DMS53 (cell line): ENCODE results near the gene CRIP3.
"Not testable (repeated sequence)": the region's sequence is repeated elsewhere in the genome, so short reads cannot be mapped to it uniquely, and the experiment has no call there.

Source experiments
- DNase-seq: peaks from one replicate; lab custom pipeline; 2025; lab: John Stamatoyannopoulos, UW

CRIP3 gene

GRCh38 chr6:43306086-43306485, 2.5 kb downstream of the CRIP3 start:
- DNase-seq = no peak

- DNase-seq = no peak
Measured at GRCh38 chr6:43304882-43305281, 3.7 kb downstream of the CRIP3 start.

DNA sequence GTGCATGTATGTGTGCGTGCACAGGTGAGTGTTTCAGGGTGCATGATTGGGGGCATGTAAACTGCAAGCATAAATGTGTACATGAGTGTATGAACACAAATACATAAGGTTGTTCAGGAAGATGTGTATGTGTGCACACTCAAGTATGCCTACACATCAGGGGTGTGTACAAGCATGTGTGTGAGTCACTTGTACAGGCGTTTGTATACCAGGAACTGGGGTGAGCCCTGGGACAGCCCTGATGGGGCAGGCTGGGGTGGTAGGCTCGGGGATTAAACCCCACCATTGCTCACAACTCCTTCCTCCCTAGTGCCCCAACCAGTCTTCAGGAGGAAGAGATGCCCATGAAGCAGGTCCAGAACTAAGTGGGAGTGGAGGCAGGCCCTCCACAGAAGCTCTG, 4.3 kb downstream of the CRIP3 start:
- no peak for DNase-seq

GRCh38 chr6:43303751-43304331, 4.8 kb downstream of the CRIP3 start:
- DNase-seq = no peak

- DNase-seq = not testable (repeated sequence)
Measured at GRCh38 chr6:43303006-43303405, 5.6 kb downstream of the CRIP3 start.

DNA sequence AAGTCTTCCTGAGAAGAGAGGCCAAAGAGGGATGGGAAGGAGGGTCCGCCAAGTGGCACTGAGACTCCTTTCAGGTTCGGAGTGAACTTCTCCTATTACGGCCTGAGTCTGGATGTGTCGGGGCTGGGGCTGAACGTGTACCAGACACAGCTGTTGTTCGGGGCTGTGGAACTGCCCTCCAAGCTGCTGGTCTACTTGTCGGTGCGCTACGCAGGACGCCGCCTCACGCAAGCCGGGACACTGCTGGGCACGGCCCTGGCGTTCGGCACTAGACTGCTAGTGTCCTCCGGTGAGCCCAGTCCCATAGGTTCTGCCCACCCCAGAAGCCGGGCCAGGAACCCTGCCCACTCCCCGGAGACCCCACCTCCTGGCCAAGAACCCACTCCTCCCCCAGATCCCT, 6.5 kb downstream of the CRIP3 start:
- no peak for DNase-seq

DNA sequence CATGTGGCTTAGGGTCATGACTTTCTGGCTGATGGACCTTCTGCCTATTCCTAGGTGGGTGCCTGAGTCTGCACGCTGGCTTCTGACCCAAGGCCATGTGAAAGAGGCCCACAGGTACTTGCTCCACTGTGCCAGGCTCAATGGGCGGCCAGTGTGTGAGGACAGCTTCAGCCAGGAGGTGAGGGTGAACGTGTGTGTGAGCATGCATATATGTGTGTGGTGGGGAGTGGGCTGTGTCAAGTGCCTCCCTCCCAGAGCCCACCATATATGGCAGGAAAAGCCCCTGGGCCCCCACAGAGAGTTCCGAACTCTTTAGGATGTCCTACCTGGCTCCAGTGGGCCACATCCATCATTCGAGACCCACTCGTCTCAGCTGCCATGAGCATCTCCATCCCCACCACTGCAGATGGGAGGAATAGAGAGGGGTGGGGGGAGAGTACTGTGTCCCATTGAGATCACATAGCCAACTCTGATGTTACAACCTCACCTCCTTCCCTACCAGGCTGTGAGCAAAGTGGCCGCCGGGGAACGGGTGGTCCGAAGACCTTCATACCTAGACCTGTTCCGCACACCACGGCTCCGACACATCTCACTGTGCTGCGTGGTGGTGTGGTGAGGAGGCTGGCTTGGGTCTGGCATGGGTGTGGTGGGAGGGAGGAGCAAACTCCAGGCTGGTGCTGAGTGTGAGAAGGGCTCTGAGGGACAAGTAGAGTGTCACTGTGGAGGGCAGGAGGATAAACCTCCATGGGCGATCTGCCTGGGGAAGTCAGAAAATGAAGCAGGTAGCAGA, 7.3 kb downstream of the CRIP3 start:
- no peak for DNase-seq

DNA sequence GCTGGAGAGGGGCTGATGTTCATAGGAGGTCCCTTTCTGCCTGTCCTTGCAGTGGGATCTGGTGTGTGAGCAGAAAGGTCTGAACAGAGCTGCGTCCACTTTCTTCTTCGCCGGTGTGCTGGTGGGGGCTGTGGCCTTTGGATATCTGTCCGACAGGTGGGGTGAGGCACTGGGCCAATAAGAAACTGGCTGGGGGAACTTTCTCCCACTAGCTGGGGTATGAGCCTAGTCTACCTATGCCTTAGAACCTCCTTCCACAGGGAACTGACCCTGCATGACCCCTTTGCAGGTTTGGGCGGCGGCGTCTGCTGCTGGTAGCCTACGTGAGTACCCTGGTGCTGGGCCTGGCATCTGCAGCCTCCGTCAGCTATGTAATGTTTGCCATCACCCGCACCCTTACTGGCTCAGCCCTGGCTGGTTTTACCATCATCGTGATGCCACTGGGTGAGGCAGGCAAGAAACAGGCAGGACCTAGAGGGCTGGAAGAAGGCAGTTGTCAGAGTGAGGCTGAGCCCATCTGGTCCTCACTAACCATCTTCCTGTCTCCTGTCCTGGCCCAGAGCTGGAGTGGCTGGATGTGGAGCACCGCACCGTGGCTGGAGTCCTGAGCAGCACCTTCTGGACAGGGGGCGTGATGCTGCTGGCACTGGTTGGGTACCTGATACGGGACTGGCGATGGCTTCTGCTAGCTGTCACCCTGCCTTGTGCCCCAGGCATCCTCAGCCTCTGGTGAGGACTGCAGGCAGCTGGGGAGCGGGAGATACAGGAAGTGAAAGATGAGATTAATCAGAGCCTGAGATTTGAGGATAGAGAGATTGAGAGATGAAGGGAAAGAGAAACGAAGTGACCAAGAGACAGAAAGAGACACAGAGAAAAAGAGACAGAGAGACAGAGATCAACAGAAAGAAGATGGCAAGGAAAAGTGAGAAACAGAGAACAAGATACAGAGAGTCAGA, 9.0 kb downstream of the CRIP3 start:
- DNase-seq = no peak

- no peak for DNase-seq
Measured at GRCh38 chr6:43298565-43299337, 9.9 kb downstream of the CRIP3 start.

- no peak for DNase-seq
Measured at GRCh38 chr6:43297644-43298564, 10.7 kb downstream of the CRIP3 start, which contains the start of gene SLC22A7. TSS of gene SLC22A7 (plus strand) at chr6:43298260. CDS start at chr6:43298359, 99 bp downstream.

DNA sequence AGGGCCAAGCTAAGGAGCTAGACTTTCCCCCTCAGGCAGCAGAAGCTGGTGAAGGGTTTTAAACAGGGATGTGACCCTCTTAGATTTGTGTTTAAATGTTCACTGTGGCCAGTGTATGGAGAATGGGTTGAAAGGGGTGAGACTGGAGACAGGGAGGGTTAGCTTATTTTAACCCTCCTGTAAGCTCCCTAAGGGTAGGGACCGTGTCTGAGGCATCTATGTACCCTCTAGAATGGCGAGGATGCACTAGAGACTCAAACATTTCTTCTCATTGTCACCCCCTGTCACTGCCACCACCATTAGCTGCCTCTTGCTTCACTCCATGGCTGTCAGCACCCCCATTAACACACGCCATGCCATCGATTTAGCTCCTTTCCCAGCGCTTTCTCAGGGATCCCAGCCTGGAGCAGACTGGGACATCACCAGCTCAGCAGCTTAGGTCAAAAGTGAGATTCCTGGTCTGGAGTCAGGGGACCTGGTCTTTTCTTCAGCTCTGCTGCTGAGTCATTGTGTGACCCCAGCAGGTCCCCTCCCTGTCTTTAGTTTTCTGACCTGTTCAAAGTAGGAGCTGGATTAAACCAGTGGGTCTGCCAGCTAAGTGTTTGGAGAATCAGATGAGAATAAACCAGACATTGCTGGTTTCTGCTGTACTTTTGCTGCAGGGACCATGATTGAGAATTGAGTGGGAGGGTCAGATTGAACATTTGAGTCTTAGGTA, 11.7 kb downstream of the CRIP3 start:
- no peak for DNase-seq

- DNase-seq = no peak
Measured at GRCh38 chr6:43295456-43295855, 13.2 kb downstream of the CRIP3 start.

DNA sequence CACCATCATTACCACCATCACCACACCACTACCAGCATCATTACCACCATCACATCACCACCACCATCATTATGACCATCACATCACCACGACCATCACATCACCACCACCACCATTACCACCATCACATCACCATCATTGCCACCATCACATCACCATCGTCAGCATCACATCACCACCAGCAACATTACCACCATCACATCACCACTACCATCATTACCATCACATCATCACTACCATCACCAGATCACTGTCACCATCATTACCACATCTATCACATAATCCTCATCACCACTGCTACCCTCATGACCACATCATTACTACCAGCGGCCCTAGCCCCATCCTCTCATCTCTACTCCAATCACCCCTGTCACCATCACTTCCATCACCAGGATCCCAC, 14.1 kb downstream of the CRIP3 start:
- no peak for DNase-seq

DNA sequence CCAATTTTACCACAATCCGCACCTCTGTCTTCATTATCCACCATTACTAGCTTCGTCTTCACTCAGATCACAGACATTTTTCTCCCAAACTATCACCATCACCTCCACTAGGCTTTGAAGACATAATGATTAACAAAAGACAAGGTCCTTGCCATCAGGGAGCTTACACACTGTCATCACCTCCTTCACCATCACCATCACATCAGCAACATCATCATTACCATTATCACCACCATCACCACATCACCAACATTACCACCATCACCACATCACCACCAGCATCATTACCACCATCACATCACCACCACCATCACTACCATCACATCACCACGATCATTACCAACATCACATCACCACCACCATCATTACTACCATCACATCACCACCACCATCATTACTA, 14.9 kb downstream of the CRIP3 start:
- no peak for DNase-seq

GRCh38 chr6:43292763-43293318, 15.8 kb downstream of the CRIP3 start:
- DNase-seq = no peak

DNA sequence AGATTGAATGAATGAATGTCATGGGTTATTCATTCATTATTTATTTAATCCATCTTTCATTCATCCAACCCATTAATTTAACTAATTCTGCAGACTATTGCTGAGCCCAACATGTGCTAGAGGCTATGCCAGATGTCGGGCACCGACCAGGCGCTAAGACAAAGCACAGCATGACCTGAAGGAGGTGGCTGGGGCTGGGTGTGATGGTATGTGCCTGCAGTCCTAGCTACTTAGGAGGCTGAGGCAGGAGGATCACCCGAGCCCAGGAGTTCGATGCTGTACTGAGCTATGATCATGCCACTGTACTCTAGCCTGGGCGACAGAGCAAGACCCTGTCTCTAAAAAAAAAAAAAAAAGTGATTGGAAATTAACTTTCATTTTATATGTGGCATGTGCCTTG, 16.3 kb downstream of the CRIP3 start:
- no peak for DNase-seq

DNA sequence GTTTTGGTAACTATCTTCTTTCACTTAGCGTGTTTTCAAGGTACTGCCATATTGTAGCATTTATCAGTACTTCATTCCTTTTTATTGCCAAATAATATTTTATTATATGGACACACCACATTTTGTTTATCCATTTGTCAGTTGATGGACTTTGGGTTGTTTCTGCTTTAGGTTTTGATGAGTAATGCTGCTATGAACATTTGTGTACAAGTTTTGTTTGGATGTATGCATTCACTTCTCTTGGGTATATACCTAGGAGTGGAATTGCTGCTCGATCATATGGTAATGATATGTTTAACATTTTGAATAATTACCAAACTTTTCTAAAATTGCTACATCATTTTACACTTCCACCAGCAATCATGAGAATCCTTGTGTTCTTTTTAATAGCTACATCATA, 16.9 kb downstream of the CRIP3 start:
- DNase-seq = no peak

GRCh38 chr6:43290905-43291355, 17.7 kb downstream of the CRIP3 start:
- no peak for DNase-seq

DNA sequence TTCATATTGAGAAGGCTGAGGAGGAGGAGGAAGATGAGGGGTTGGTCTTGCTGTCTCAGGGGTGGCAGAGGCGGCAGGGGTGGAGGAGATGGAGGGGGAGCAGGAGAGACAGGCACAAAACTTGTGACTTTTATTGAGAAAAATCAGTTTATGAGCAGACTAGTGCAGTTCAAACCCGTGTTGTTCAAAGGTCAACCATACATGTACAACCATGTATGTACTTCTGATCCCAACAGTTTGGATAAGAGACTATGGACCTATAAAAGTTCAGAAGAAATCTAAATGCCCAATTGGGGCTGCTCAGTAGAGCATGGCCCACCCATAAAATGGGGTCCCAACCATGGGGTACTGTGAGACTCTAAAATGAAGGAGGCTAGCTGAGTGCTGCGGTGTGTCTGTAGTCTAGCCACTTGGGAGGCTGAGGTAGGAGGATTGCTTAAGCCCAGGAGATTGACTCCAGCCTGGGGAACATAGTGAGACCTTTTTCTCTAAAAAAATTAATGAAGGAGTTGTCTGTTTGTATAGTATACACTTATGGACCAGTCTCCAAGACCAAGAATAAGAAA, 18.2 kb downstream of the CRIP3 start:
- DNase-seq = no peak
